NCI-H1436 treated with DMSO at 0.1 percent for 48 hours (cell line): Measurements from ENCODE around the gene C10orf90.

Experiments used
- DNase-seq: peaks from one replicate; lab custom pipeline; 2025; lab: John Stamatoyannopoulos, UW

Gene C10orf90

DNA sequence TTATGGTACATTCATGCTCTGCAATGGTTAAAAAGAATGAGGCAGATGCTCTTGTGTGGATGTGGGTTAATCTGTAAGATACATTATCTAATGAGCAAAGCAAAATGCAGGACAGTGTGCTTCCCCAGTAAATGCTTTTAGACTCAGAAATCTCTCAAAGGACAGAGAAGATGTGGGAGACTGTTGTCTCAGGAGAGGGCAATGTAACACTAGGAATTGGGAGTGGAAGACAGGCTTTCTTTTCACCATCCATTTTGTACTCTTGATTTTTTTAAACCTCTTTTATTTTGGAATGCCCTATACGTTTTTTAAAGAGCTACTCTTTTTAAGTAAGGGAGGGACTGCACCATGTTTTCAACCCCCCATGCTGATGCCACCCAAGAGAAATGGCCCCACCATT, 204.7 kb downstream of the C10orf90 start:
- no peak for DNase-seq

- DNase-seq: no peak
These were observed 207.2 kb downstream of the C10orf90 start for GRCh38 chr10:126463286-126463685.

DNA sequence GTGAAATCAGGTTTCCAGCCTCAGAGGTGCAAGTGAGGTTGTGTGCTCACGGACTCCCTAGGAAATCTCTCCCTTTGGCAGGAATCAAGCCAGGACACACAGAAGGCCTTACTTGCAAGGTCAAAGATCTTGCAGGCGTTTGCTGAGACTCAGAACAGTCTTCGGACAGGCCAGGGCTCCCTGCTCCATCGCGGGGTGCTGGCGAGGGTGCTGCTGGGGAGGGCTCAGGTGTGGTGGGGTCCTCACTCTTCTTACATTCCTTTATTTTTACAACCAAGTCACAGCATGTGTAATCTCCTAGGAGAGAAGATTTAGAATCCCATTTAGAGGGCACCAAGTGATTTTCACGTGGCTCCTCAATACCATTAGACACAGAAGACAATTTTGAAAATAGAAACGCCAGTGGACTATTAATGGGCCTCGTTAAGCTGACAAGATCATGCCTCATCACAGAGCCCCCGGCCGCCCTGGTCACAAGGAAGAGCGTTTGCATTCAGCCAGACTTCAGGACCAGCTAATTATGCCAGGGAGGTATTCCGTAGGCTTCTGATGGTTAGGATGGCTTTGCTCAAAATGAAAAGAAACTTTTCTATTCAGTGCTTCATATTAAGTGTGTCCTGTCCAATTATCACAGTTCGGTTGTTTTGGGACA, 209.1 kb downstream of the C10orf90 start:
- DNase-seq: no peak

- DNase-seq: no peak
These were observed 210.5 kb downstream of the C10orf90 start for GRCh38 chr10:126459878-126460481.

DNA sequence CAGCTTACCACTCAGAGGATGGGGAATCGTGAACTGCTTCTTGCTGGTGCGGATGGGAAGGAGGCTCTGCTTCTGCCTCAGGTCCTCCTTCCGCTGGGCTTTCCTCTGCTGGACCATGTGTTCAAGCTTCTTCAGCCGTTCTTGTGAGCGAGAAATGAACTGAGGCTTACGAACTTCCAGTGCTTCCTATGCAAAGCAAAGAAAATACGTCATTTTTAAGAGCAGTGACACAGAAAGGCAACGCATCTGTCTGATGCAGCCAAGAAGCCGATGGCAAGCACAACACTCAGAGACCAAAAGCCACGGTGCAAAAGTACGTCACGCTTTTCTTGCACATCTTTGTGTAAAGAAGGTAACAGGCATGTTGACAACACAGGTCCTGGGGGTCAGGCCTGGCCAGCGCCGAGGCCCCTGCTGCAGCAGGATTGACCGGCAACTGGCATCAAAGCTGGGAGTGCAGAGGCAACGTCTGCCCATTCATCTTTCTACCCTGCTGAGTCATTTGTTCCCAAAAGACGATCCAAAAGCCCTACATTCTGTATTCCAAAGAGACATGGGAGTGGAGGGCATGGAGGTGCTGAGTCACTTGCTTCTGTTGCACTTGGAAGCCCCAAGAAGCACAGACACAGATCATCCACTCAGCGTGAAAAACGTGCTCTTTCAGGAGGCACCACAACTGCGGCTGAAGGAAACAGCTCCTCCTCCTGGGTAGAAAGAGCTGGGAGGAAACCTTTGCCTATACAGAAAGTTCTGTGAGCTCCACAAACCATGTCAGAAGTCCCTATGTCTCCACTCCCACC, 211.3 kb downstream of the C10orf90 start:
- no peak for DNase-seq

DNA sequence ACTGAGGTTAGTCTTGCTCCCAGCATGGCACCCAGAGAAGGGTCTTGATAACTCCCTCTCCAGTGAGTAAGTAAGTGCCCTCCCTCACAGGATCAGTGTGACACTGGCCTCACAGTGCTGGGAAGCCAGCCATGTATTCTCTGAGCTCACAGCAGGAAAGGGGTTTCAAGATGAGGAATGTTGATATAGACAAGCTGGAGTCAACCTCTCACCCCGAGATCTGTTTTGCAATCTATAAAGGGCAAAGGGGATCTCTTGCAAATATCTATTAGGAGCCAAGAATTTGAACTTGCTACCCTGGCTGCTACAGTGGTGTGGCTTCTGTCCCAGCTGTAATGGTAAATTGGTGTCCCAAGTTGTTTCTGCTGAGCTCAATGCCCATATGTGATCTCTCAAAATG, 212.0 kb downstream of the C10orf90 start:
- DNase-seq: no peak

- no peak for DNase-seq
These were observed 213.9 kb downstream of the C10orf90 start for GRCh38 chr10:126456632-126457031.

DNA sequence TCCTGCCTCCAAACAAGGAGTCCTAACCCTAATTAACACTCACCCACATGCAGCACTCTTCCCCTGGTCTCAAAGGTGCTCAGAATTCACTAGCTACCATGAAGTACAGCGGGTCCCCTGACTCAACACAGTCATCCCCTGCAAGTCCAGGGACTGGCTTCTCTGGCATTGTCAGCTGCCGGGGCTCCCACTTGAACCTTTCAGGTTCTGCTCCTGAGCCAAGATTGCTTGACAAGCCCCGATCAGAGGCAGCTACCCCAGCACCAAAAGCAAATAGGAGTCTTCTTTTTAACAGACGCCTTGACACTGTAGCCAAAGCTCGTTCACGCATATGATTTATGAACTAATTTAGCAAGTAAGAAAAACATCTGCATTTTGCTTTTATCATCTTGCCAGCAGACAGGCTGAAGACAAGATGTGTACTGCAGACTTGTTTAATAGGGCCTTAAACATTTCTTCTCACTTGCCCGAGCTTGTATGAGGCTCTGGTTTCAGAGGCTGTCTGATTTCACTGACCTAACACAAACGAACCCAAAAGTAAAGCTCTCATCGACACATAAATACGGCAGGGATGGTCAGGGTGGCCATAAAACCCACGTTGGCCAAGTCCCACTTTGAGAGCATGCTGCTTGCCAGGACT, 214.6 kb downstream of the C10orf90 start:
- no peak for DNase-seq

GRCh38 chr10:126455036-126455765, 215.3 kb downstream of the C10orf90 start:
- no peak for DNase-seq

DNA sequence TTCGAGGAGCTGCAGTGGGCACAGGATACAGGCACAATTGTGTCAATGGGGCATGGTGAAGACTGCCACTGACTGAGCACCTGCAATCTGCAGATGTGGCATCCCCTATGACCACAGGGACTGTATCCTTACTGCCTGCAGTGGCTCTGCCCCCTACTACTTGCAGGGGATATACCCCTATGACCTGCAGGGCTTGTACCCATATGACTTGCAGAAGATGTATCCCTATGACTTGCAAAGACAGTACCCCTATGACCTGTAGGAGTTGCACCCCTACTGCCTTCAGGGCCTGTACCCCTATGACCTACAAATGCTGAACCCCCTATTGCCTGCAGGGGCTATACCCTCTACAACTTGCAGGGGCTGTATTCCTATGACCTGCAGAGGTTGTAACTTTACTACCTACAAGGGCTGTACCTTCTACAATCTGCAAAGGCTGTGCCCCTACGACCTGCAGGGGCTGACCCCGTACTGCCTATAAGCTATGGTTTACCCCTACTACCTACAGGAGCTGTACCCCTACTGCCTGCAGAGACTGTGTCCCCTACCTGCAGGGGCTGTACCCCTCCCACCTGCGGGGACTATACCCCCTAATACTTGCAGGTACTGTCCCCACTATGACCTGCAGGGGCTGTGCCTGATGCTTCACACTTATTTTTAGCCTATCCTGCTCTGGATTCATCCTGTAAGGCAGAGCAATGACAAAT, 216.3 kb downstream of the C10orf90 start:
- DNase-seq: no peak

DNA sequence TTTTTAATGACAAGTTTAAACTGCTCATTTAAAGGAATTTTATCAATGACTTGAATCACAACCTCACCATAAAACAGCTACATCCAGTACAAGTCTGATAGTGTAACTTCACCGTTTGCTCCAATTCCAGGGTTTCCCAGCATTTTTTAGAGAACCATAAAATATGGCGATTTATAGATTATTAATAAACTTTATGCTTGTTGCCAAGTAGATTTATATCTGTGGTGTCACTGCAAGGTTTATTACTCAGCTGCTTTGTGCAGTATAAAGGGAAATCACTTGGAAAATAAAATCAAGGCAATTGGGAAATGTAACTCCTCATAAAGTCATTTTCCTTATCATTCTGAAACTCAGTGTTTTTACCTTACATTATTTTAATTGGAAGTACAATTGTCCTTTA, 218.2 kb downstream of the C10orf90 start:
- DNase-seq: no peak

GRCh38 chr10:126448091-126448490, 222.4 kb downstream of the C10orf90 start:
- DNase-seq: no peak

- DNase-seq: no peak
These were observed 230.6 kb downstream of the C10orf90 start for GRCh38 chr10:126439942-126440341.

- no peak for DNase-seq
These were observed 232.1 kb downstream of the C10orf90 start for GRCh38 chr10:126438407-126438783.

- DNase-seq: no peak
These were observed 232.7 kb downstream of the C10orf90 start for GRCh38 chr10:126437635-126438406.

DNA sequence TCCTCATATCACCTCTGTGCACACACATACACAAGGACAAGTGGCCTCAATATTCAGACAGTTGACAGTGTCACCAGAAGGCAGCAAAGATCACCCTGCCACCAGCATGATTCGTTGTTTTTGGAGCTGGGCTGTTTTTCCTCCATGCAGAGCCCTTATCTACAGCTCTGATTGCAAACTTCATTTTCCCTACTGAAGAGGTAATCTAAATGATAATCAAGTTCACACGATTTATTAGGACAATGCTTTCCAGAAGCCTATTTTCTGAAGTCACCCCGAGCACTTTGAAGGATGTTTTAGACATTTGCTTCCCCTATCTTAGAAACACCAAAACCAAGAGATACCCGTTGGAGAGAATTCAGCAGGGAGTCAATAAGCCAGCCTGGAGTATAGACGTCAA, 236.3 kb downstream of the C10orf90 start:
- DNase-seq: no peak

- no peak for DNase-seq
These were observed 237.1 kb downstream of the C10orf90 start for GRCh38 chr10:126433351-126433750.

DNA sequence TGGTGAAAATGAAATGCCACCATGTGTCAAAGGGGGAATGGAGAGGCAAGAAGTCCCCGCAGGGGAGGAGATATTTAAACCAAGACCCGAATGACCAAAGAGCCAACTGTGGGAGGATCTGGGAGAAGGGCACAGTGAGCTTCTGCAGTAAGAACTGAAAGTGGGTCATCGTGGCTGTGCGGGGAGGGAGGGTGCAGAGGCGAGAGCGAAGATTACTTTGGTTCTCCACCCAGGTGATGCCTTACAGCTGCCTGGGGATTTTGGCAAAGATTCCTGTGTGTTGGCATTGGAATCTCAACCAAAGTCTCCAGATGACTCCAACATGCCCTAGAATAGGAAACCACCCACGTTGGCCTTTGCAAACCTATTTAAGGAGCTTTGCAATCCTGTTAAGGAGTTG, 238.0 kb downstream of the C10orf90 start:
- DNase-seq: no peak

DNA sequence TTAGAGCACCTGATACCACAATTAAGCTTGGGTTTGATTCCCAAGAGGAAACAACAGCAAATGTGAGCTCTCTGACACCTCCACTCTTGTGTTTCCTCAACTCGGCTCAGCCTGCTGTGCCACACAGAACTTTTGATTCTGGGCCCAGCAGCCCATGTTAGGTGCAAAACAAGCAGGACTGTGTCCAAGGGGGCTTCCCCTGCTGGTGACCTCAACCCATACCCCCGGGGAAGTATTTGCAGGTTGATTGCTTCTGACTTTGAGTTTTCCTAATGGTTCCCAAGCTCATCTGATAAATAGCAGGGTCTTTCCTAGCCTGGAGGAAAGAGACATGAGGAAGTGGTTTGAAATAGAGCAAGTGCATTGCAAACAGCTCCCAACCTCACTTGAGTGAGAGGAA, 238.7 kb downstream of the C10orf90 start:
- DNase-seq: no peak

GRCh38 chr10:126430512-126430911, 240.0 kb downstream of the C10orf90 start:
- DNase-seq: no peak

GRCh38 chr10:126429275-126429674, 241.2 kb downstream of the C10orf90 start:
- no peak for DNase-seq
